Stimulated activated naive CD8-positive, alpha-beta T cell treated with anti-CD3 and anti-CD28 coated beads, Interleukin-15, Interleukin-2, amounts not matched to agents 100 ng/mL and 50 ng/mL, for 24 hours (primary cell): Measurements from ENCODE around the gene LRFN3.
A peak's percentile ranks its signal among the peaks of the same experiment; 100 is the strongest.
"Not testable (repeated sequence)": the region's sequence is repeated elsewhere in the genome, so short reads cannot be mapped to it uniquely, and the experiment has no call there.

Experiments used
- H3K27ac Mint-ChIP-seq: one replicate; pipeline ENCODE4 v1.8.0; 2021; ENCODE audit warnings: mild to moderate bottlenecking, mixed read lengths
- H3K27me3 Mint-ChIP-seq: one replicate; pipeline ENCODE4 v1.8.0; 2021; ENCODE audit warnings: mixed read lengths
- H3K36me3 Mint-ChIP-seq: one replicate; pipeline ENCODE4 v1.8.0; 2021; ENCODE audit warnings: low read depth, mixed read lengths
- H3K4me1 Mint-ChIP-seq: one replicate; pipeline ENCODE4 v1.8.0; 2021; ENCODE audit warnings: low read depth, mixed read lengths
- H3K4me3 Mint-ChIP-seq: one replicate; pipeline ENCODE4 v1.8.0; 2021; ENCODE audit warnings: mild to moderate bottlenecking, mixed read lengths
- H3K9me3 Mint-ChIP-seq: one replicate; pipeline ENCODE4 v1.8.0; 2021; ENCODE audit warnings: mixed read lengths

The LRFN3 gene

GRCh38 chr19:35940839-35941238, 4.7 kb downstream of the LRFN3 start:
- Mint-ChIP-seq H3K4me1 (peaks cover 23% of the 10 kb centered on the region), H3K27ac (no peak overlapping the region), H3K4me3 (no peak overlapping the region), H3K36me3 (peaks cover 4% of the 10 kb centered on the region), H3K9me3 (no peaks in the 10 kb centered on the region), H3K27me3 (no peaks in the 10 kb centered on the region)

DNA sequence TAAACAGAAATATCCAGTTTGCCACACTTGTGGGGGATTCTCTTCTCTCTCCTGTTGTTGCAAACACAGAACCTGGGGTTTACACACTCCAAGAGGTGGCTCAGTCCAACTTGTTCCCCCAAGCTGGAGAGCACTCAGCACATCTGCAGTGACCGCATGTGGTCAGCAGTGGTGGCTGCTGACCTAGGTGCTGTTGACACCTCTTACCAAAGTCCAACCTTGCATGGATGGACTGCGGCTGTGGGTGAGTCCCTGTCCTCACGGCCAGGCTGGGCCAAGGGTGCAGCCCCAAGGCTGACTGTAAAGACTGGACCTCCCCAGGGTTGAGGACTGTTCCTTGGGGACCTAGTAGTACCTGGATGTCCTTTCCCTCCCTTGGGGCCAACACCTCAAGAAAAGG, 6.1 kb downstream of the LRFN3 start:
- Mint-ChIP-seq H3K9me3 (no peaks in the 10 kb centered on the region), H3K27ac (no peak overlapping the region), H3K36me3 (peaks cover 4% of the 10 kb centered on the region), H3K4me3 (no peak overlapping the region), H3K27me3 (no peaks in the 10 kb centered on the region), H3K4me1 (peaks cover 16% of the 10 kb centered on the region)

- Mint-ChIP-seq H3K4me1 (peaks cover 3% of the 10 kb centered on the region), H3K9me3 (no peaks in the 10 kb centered on the region), H3K36me3 (peaks cover 4% of the 10 kb centered on the region), H3K27me3 (no peaks in the 10 kb centered on the region), H3K27ac (peak overlapping the region; percentile 22), H3K4me3 (no peak overlapping the region)
Observed at GRCh38 chr19:35943321-35944301, 7.4 kb downstream of the LRFN3 start.

GRCh38 chr19:35944556-35944955, 8.4 kb downstream of the LRFN3 start:
- H3K4me3 Mint-ChIP-seq: no peak overlapping the region
- H3K27me3 Mint-ChIP-seq: no peaks in the 10 kb centered on the region
- no peaks in the 10 kb centered on the region for H3K4me1 Mint-ChIP-seq
- H3K9me3 Mint-ChIP-seq: no peaks in the 10 kb centered on the region
- H3K27ac Mint-ChIP-seq: no peak overlapping the region
- H3K36me3 Mint-ChIP-seq: peaks cover 4% of the 10 kb centered on the region

- no peak overlapping the region for H3K27ac Mint-ChIP-seq
- no peak overlapping the region for H3K4me3 Mint-ChIP-seq
Observed at GRCh38 chr19:35945121-35945790, 9.1 kb downstream of the LRFN3 start.

GRCh38 chr19:35946203-35946602, 10.0 kb downstream of the LRFN3 start:
- H3K4me1 Mint-ChIP-seq: no peaks in the 10 kb centered on the region
- H3K27ac Mint-ChIP-seq: no peak overlapping the region
- H3K27me3 Mint-ChIP-seq: no peaks in the 10 kb centered on the region
- H3K4me3 Mint-ChIP-seq: no peak overlapping the region
- no peaks in the 10 kb centered on the region for H3K9me3 Mint-ChIP-seq
- H3K36me3 Mint-ChIP-seq: peaks cover 4% of the 10 kb centered on the region

More at GRCh38 chr19:35945121-35945790, 9.1 kb downstream of the LRFN3 start:
- H3K9me3 Mint-ChIP-seq: no peaks in the 10 kb centered on the region
- no peaks in the 10 kb centered on the region for H3K27me3 Mint-ChIP-seq
- H3K36me3 Mint-ChIP-seq: peaks cover 4% of the 10 kb centered on the region
- H3K4me1 Mint-ChIP-seq: no peaks in the 10 kb centered on the region

DNA sequence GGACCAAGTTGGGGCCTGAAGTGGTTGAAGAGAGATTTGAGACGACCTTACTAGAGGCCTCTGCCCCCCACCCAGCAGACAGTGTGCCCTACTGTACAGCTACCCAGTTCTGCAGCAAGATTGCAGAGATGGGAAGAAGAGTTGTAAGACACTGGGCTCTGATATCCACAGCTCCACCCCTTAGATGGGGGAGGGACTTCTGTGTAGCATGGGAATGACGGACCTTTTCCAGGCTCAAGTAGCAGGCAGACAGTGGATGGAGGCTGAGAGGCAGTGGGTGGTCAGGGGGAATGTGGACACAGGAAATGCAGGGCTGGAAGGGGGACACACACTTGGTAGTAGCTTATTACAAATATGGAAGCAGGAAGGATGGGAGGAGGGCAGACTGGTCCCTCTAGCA, 13.0 kb downstream of the LRFN3 start:
- Mint-ChIP-seq H3K36me3 (peaks cover 1% of the 10 kb centered on the region), H3K27me3 (no peaks in the 10 kb centered on the region), H3K27ac (no peak overlapping the region), H3K9me3 (no peaks in the 10 kb centered on the region), H3K4me1 (peaks cover 20% of the 10 kb centered on the region), H3K4me3 (no peak overlapping the region)

- Mint-ChIP-seq H3K27ac (no peak overlapping the region), H3K36me3 (no peaks in the 10 kb centered on the region), H3K9me3 (peaks cover 4% of the 10 kb centered on the region), H3K4me3 (no peak overlapping the region), H3K4me1 (peaks cover 49% of the 10 kb centered on the region), H3K27me3 (peaks cover 6% of the 10 kb centered on the region)
Observed at GRCh38 chr19:35955881-35956634, 19.9 kb downstream of the LRFN3 start.

GRCh38 chr19:35957411-35957810, 21.2 kb downstream of the LRFN3 start:
- H3K4me3 Mint-ChIP-seq, H3K27ac Mint-ChIP-seq, H3K36me3 Mint-ChIP-seq, H3K27me3 Mint-ChIP-seq, H3K9me3 Mint-ChIP-seq: not testable (repeated sequence)
- H3K4me1 Mint-ChIP-seq: peaks cover 44% of the 10 kb centered on the region

- peaks cover 14% of the 10 kb centered on the region for H3K27me3 Mint-ChIP-seq
- H3K4me3 Mint-ChIP-seq: no peak overlapping the region
- peak overlapping the region; percentile 58 for H3K27ac Mint-ChIP-seq
- H3K4me1 Mint-ChIP-seq: peaks cover 34% of the 10 kb centered on the region
- peaks cover 4% of the 10 kb centered on the region for H3K9me3 Mint-ChIP-seq
- H3K36me3 Mint-ChIP-seq: no peaks in the 10 kb centered on the region
Observed at GRCh38 chr19:35958660-35959039, 22.5 kb downstream of the LRFN3 start.

DNA sequence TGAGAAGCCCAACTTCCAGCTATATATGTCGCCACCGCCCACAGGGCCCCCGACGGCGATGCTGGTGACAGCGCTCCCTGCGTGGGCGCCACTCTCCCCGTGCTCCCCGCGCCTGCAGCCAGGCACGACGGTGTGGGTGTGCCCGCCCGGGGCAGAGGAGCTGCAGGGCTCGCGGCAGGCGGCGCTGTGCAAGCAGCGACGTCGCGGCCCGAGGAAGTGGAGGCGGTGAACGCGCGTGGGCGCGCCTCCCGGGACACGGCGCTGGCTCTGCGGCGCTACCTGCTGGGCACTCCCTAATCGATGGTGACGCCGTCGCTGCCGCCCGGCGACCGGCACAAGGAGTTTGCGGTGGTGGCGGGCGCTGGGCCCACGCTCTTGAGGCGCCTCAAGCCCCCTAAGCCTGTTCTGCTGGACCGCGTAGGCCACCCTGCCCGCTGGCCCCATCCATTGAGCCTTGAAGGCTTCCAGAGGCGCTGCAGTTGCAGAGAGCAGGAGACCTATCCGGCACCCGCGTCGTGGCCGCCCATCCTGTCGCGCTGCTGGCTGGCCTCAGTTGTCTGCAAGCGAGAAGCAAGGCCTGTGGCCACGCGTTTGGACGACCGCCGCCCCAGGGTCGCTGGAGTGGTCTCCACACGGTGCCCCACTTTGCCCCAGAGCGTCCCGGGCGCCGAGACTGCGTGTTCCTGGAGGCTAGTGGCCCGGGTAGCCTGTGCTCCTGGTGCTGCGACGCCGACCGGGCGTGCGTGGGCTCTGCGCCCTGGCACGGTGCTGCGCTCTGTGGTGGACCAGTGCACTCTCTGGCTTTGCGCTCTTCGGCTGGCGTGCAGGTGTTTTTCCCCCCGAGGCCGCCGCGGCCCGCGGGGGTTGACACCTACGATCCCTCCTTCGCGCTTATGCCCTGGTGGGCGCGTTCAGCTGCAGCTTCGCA, 23.1 kb downstream of the LRFN3 start:
- peak overlapping the region; percentile 13 for H3K4me3 Mint-ChIP-seq
- no peaks in the 10 kb centered on the region for H3K36me3 Mint-ChIP-seq
- H3K9me3 Mint-ChIP-seq: peaks cover 4% of the 10 kb centered on the region
- H3K27ac Mint-ChIP-seq: no peak overlapping the region
- peaks cover 16% of the 10 kb centered on the region for H3K27me3 Mint-ChIP-seq
- H3K4me1 Mint-ChIP-seq: peaks cover 27% of the 10 kb centered on the region

- peaks cover 4% of the 10 kb centered on the region for H3K9me3 Mint-ChIP-seq
- no peaks in the 10 kb centered on the region for H3K36me3 Mint-ChIP-seq
- H3K4me3 Mint-ChIP-seq: no peak overlapping the region
- H3K4me1 Mint-ChIP-seq: peaks cover 25% of the 10 kb centered on the region
- no peak overlapping the region for H3K27ac Mint-ChIP-seq
- H3K27me3 Mint-ChIP-seq: peaks cover 16% of the 10 kb centered on the region
Observed at GRCh38 chr19:35959968-35960320, 23.8 kb downstream of the LRFN3 start.

DNA sequence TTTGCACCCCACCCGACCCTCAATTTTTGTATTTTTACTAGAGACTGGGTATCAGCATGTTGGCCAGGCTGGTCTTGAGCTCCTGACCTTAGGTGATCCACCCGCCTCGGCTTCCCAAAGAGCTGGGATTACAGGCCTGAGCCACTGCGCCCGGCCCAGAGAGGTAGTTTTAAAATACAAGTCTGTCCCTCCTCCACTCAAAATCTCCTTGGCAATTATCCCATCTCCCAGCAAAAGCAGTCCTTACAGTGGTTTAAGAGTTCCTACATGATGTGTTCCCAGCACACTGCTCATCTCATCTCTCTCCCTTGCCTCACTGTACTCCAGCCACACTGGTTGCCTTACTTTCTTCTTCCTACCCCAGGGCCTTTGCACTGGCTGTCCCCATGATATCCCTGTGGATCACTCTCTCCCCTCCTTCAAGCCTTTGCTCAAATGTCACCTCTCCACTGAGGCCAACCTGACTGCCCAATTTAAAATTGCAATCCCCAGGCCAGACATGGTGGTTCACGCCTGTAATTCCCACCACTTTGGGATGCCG, 24.3 kb downstream of the LRFN3 start:
- H3K27me3 Mint-ChIP-seq: peaks cover 16% of the 10 kb centered on the region
- H3K4me1 Mint-ChIP-seq: peaks cover 22% of the 10 kb centered on the region
- H3K4me3 Mint-ChIP-seq: peak overlapping the region; percentile 5
- H3K36me3 Mint-ChIP-seq: no peaks in the 10 kb centered on the region
- H3K9me3 Mint-ChIP-seq: peaks cover 4% of the 10 kb centered on the region
- H3K27ac Mint-ChIP-seq: no peak overlapping the region

DNA sequence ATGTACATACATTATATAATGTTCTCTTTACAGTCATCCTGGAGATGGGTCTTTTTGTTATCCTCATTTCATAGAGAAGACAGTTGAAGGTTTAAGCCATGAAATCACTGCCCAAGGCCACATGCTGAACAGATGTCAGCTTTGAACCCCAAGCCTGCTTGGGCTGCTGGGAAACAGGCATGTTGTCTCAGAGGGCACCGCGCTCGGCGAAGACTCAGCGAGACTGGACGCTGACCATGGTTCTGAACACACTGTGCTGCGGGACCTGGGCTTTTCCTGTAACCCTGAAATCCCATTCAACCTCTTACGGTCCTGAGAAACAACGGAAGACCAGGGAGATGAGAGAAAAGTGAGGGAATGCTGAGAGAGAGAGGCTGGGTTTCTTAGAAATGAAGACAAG, 27.3 kb downstream of the LRFN3 start:
- Mint-ChIP-seq H3K9me3 (no peaks in the 10 kb centered on the region), H3K4me1 (peaks cover 13% of the 10 kb centered on the region), H3K27me3 (peaks cover 16% of the 10 kb centered on the region), H3K27ac (no peak overlapping the region), H3K36me3 (no peaks in the 10 kb centered on the region), H3K4me3 (no peak overlapping the region)
